ENCODE results near the gene IL4R.
A peak's percentile ranks its signal among the peaks of the same experiment; 100 is the strongest.

Gene IL4R

GRCh38 chr16:27355610-27356009, 41.8 kb downstream of the IL4R start:
- DNase-seq (ENCODE audit: low read depth) = peak; percentile 58
- no peak for TF ChIP-seq POLR2A (IDR thresholded peaks at IDR 0.05; ENCODE audit: extremely low read depth, insufficient read length)
- peak; percentile 59 for TF ChIP-seq CTCF (IDR thresholded peaks at IDR 0.05; ENCODE audit: low read depth, low read length)
- no peak overlapping the region for H3K4me3 ChIP-seq (ENCODE audit: low read depth, low read length)

- no peak for TF ChIP-seq CTCF (IDR thresholded peaks at IDR 0.05; ENCODE audit: low read depth, low read length)
- DNase-seq (ENCODE audit: low read depth) = no peak
- H3K4me3 ChIP-seq (ENCODE audit: low read depth, low read length) = no peak overlapping the region
These were observed 43.0 kb downstream of the IL4R start for GRCh38 chr16:27356794-27357193.

DNA sequence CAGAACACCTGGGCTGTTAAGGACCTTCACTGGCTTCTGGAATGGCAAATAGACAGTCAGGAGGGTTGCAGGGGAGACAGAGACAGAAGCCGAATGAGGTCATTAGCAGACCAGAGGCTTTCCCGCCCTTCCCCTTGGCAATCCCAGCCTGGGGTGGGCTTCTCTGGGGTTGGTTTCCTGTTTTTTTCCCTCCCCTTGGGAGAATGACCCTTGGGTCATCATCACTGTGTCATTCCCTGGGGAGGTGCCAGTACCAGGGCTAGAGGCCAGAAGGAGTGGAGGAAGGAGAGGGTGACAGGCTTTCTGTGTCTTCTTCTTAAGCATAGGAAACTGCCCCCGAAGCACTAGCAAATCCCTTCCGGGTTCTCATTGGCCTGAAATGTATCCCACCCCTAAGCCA, 45.3 kb downstream of the IL4R start:
- no peak overlapping the region for H3K4me3 ChIP-seq (ENCODE audit: low read depth, low read length)
- TF ChIP-seq MAX (IDR thresholded peaks at IDR 0.05; ENCODE audit: low read depth, low read length) (no peak), MYC (IDR thresholded peaks at IDR 0.05; ENCODE audit: low read depth, low read length) (no peak), CTCF (IDR thresholded peaks at IDR 0.05; ENCODE audit: low read depth, low read length) (no peak), POLR2A (IDR thresholded peaks at IDR 0.05; ENCODE audit: extremely low read depth, insufficient read length) (no peak)
- no peak for DNase-seq (ENCODE audit: low read depth)

- H3K4me3 ChIP-seq (ENCODE audit: low read depth, low read length) = no peak overlapping the region
- no peak for TF ChIP-seq POLR2A (IDR thresholded peaks at IDR 0.05; ENCODE audit: extremely low read depth, insufficient read length)
- no peak for TF ChIP-seq CTCF (IDR thresholded peaks at IDR 0.05; ENCODE audit: low read depth, low read length)
- TF ChIP-seq MYC (IDR thresholded peaks at IDR 0.05; ENCODE audit: low read depth, low read length) = no peak
- no peak for TF ChIP-seq MAX (IDR thresholded peaks at IDR 0.05; ENCODE audit: low read depth, low read length)
- no peak for DNase-seq (ENCODE audit: low read depth)
These were observed 45.8 kb downstream of the IL4R start for GRCh38 chr16:27359615-27360014.

DNA sequence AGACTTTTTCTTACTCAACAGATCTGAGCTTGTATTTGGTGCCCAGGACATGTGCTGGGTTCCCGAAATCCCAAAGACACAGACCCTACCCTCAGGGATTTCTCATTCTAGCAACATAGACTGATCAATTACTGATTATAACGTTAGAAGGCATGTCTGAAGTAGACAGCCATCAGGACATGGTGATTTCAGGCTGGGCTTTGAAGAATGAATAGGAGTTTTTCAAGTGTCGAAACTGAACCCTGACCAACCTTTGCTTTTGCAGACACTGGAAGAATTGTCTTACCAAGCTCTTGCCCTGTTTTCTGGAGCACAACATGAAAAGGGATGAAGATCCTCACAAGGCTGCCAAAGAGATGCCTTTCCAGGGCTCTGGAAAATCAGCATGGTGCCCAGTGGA, 48.2 kb downstream of the IL4R start:
- no peak for DNase-seq (ENCODE audit: low read depth)
- H3K4me3 ChIP-seq (ENCODE audit: low read depth, low read length) = no peak overlapping the region
- TF ChIP-seq POLR2A (IDR thresholded peaks at IDR 0.05; ENCODE audit: extremely low read depth, insufficient read length) (no peak), CTCF (IDR thresholded peaks at IDR 0.05; ENCODE audit: low read depth, low read length) (no peak), MAX (IDR thresholded peaks at IDR 0.05; ENCODE audit: low read depth, low read length) (no peak), MYC (IDR thresholded peaks at IDR 0.05; ENCODE audit: low read depth, low read length) (no peak)

- DNase-seq (ENCODE audit: low read depth) = no peak
- TF ChIP-seq POLR2A (IDR thresholded peaks at IDR 0.05; ENCODE audit: extremely low read depth, insufficient read length) = no peak
- no peak for TF ChIP-seq MYC (IDR thresholded peaks at IDR 0.05; ENCODE audit: low read depth, low read length)
- TF ChIP-seq MAX (IDR thresholded peaks at IDR 0.05; ENCODE audit: low read depth, low read length) = no peak
- no peak overlapping the region for H3K4me3 ChIP-seq (ENCODE audit: low read depth, low read length)
These were observed 48.9 kb downstream of the IL4R start for GRCh38 chr16:27362570-27363245.
